Thoracic aorta (tissue), 2 donors: ENCODE results near the gene CELA2A. TPM values are rescaled to one million over a fixed set of nuclear protein-coding genes. Genes with fewer than 3 reads are reported as not detected.

ENCODE experiments used
- ATAC-seq: fragments of 150-250 bp; one replicate; pipeline ENCODE4 v1.8.0; 2017; ENCODE audit warnings: low read depth; ENCODE audit not compliant: insufficient number of reproducible peaks, low FRiP score
- DNase-seq: peaks from one replicate; pipeline ENCODE4 v3.0.0-alpha.2; 2020; ENCODE audit warnings: low spot score
- H3K27ac ChIP-seq, 2 donors: fragments of 200-600 bp; sonication (generic); 1 replicate in 1 of 2; 2 replicates in 1 of 2; pipeline ENCODE4 v1.5.1; 2016; ENCODE audit warnings: mild to moderate bottlenecking in 2 of 2, moderate library complexity in 2 of 2
- H3K27me3 ChIP-seq: fragments of 200-600 bp; sonication (generic); replicated peaks from 2 replicates; pipeline ENCODE4 v1.6.0; 2016; ENCODE audit warnings: mild to moderate bottlenecking; ENCODE audit not compliant: insufficient read depth
- H3K36me3 ChIP-seq: fragments of 200-600 bp; sonication (generic); one replicate; pipeline ENCODE4 v1.5.1; 2016
- H3K4me1 ChIP-seq, 2 donors: fragments of 200-600 bp; sonication (generic); 1 replicate in 1 of 2; 2 replicates in 1 of 2; pipeline versions ENCODE4 v1.5.1 to v1.6.0; 2016; ENCODE audit warnings: low read depth in 2 of 2, mild to moderate bottlenecking in 1 of 2; ENCODE audit not compliant: control insufficient read depth in 1 of 2
- H3K4me3 ChIP-seq: fragments of 200-600 bp; sonication (generic); 2 replicates; pipeline ENCODE4 v1.5.1; 2016; ENCODE audit warnings: mild to moderate bottlenecking
- H3K9me3 ChIP-seq: fragments of 200-600 bp; sonication (generic); 2 replicates; pipeline ENCODE4 v1.5.1; 2016
- total RNA-seq, 2 donors: library from RNA; depleted of rRNA; stranded (reverse); fragments of >200 nt; gene quantifications; one replicate each; pipeline versions ENCODE4 v1.1.0 to v1.2.3, GENCODE V29; 2016
- TF ChIP-seq, protein P1 (sequence below): fragments of 200-600 bp; sonication (generic); IDR thresholded peaks from one replicate; pipeline ENCODE4 v1.5.1; 2019; ENCODE audit warnings: antibody characterized with exemption

The CELA2A gene
- total RNA-seq, 2 donors from 2014 or later: not detected

DNA sequence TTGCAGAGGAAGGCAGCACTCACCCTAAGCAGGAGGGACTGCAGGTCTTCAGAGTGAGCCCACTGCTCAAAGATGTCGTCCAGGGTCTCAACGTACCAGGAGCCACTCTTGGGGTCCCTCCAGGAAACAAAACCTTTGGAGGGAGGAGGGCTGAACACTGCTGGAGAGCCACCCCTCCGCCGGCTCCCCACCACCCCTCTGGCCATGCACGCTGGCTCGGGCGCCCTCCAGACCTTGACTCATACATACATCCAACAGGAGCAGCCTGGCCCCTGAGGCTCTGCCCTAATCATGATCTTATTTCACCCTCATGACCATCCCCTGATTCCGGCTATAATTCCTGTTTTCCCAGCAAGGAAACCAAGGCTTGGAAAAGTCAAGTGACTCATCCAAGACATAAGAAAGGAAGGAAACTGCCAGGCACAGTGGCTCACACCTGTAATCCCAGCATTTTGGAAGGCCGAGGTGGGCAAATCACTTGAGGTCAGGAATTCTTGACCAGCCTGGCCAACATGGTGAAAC, 37.4 kb downstream of the CELA2A start:
- no peak for DNase-seq
- Histone ChIP-seq H3K36me3 (peaks cover 21% of the 10 kb centered on the region), H3K27me3 (no peaks in the 10 kb centered on the region), H3K9me3 (no peaks in the 10 kb centered on the region), H3K4me1 (no peaks in the 10 kb centered on the region), H3K27ac (no peak overlapping the region), H3K4me3 (no peak overlapping the region)
- ATAC-seq: no peak
- TF ChIP-seq, protein P1, sequence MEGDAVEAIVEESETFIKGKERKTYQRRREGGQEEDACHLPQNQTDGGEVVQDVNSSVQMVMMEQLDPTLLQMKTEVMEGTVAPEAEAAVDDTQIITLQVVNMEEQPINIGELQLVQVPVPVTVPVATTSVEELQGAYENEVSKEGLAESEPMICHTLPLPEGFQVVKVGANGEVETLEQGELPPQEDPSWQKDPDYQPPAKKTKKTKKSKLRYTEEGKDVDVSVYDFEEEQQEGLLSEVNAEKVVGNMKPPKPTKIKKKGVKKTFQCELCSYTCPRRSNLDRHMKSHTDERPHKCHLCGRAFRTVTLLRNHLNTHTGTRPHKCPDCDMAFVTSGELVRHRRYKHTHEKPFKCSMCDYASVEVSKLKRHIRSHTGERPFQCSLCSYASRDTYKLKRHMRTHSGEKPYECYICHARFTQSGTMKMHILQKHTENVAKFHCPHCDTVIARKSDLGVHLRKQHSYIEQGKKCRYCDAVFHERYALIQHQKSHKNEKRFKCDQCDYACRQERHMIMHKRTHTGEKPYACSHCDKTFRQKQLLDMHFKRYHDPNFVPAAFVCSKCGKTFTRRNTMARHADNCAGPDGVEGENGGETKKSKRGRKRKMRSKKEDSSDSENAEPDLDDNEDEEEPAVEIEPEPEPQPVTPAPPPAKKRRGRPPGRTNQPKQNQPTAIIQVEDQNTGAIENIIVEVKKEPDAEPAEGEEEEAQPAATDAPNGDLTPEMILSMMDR: no peak

DNA sequence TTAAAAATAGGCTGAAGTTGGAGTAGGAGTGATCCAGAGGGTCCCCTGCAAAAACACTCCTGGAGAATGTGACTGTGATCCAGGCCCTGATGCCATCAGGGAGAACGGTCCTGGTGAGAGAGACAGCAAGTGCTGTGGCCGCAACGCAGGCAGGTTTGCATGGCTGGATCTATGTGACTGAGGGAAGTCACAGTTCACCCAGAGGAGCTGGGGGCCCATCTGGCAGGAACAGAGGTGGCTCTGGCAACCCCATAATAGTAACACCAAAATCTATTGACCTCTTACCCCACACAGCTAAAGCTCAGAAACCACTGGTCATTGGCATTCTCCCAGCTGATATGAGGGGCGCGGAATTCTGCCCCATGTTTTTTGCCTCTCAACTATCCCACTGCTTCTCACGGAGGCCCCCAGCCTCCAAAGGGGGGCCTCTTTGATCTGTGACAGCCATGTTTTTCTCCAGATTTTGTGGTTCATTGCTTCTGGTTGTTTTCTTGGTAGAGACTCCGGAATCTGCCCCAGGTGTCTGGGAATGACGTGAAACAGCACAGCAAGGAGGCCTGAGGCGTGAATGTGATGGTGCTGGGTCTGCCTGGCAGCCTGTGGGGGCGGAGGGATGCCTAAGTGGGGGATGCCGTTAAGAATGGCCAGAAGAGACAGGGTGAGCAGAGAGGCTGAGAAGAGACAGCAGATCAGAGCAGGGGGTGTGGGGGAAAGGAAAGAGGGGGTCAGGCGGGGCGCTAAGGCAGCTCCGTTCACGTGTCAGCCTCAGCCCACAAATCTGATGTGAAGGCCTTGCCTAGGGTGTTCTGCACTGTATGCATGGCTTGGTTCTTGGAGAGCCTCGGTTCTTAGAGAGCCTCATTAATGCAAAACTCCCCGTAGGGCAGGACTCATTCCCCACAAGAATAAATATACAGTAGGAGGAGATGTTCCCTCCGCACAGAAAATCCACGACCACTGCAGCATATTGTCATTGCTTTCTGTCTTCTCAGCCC, 43.9 kb downstream of the CELA2A start:
- H3K36me3 ChIP-seq: peaks cover 13% of the 10 kb centered on the region
- TF ChIP-seq, protein P1: no peak

GRCh38 chr1:15501208-15502032, 44.9 kb downstream of the CELA2A start:
- no peaks in the 10 kb centered on the region for H3K9me3 ChIP-seq
- DNase-seq (no peak), ATAC-seq (no peak)
- no peaks in the 10 kb centered on the region for H3K27me3 ChIP-seq
- no peak overlapping the region for H3K4me3 ChIP-seq
- H3K4me1 ChIP-seq: no peaks in the 10 kb centered on the region
- H3K36me3 ChIP-seq: peaks cover 19% of the 10 kb centered on the region
- TF ChIP-seq, protein P1: peak; percentile 11
- no peak overlapping the region for H3K27ac ChIP-seq

More for the DNA sequence above, 43.9 kb downstream of the CELA2A start:
- Histone ChIP-seq H3K9me3 (no peaks in the 10 kb centered on the region), H3K27me3 (no peaks in the 10 kb centered on the region), H3K4me3 (no peak overlapping the region), H3K4me1 (no peaks in the 10 kb centered on the region), H3K27ac (no peak overlapping the region)
- DNase-seq (no peak), ATAC-seq (no peak)

GRCh38 chr1:15504436-15504835, 47.9 kb downstream of the CELA2A start:
- Histone ChIP-seq H3K4me1 (no peaks in the 10 kb centered on the region), H3K27ac (no peak overlapping the region), H3K9me3 (no peaks in the 10 kb centered on the region), H3K4me3 (no peak overlapping the region), H3K36me3 (peaks cover 31% of the 10 kb centered on the region), H3K27me3 (no peaks in the 10 kb centered on the region)
- DNase-seq: no peak
- ATAC-seq: no peak
- TF ChIP-seq, protein P1: no peak

GRCh38 chr1:15506831-15507230, 50.3 kb downstream of the CELA2A start:
- TF ChIP-seq, protein P1: no peak
- Histone ChIP-seq H3K27me3 (no peaks in the 10 kb centered on the region), H3K9me3 (no peaks in the 10 kb centered on the region), H3K4me1 (no peaks in the 10 kb centered on the region), H3K36me3 (peaks cover 27% of the 10 kb centered on the region), H3K4me3 (no peak overlapping the region), H3K27ac (no peak overlapping the region)
- ATAC-seq (no peak), DNase-seq (no peak)
